Stomach (tissue), 4 donors: ENCODE measurements around the gene UPP2.

Experiments
- CTCF ChIP-seq, 7 experiments: fragments of 450-650 bp in 4 of 7; fragments of 200-600 bp in 3 of 7; sonication (generic) in 3 of 7; IDR thresholded peaks; one replicate each; pipeline ENCODE4 v1.5.1; 2016 to 2019; ENCODE audit warnings: antibody characterized with exemption in 7 of 7, control low read depth in 2 of 7, mild to moderate bottlenecking in 1 of 7
- EP300 ChIP-seq: sonication (generic); formaldehyde crosslinking; IDR thresholded peaks from one replicate; pipeline ENCODE4 v1.6.1; 2017; ENCODE audit warnings: antibody characterized with exemption
- POLR2A ChIP-seq, 4 donors: fragments of 450-650 bp; IDR thresholded peaks; one replicate each; pipeline ENCODE4 v1.6.1; 2016; ENCODE audit warnings: antibody characterized with exemption in 4 of 4, control low read depth in 2 of 4, mild to moderate bottlenecking in 1 of 4, moderate library complexity in 1 of 4
- POLR2AphosphoS5 ChIP-seq, 3 donors: sonication (generic); formaldehyde crosslinking; IDR thresholded peaks; one replicate each; pipeline ENCODE4 v1.6.1; 2016; ENCODE audit warnings: antibody characterized with exemption in 3 of 3

- no peak for TF ChIP-seq CTCF (IDR thresholded peaks at IDR 0.05)
- TF ChIP-seq POLR2AphosphoS5 (IDR thresholded peaks at IDR 0.05), result no peak
- TF ChIP-seq POLR2A (IDR thresholded peaks at IDR 0.05), result no peak
- TF ChIP-seq EP300, result no peak
Observed at GRCh38 chr2:158153270-158154015, 51.8 kb downstream of the UPP2 start.
